OCI-LY1 (cell line): ENCODE results near the gene ZNF232.

Experiments
- H2AFZ ChIP-seq: fragments of 200-600 bp; sonication (generic), shearing (Covaris generic); 2 replicates; pipeline ENCODE4 v1.6.0; 2014; ENCODE audit warnings: antibody characterized with exemption, mild to moderate bottlenecking, low read length
- H3F3A ChIP-seq: fragments of 200-600 bp; sonication (generic), shearing (Covaris generic); 2 replicates; pipeline ENCODE4 v1.6.0; 2014; ENCODE audit warnings: mild to moderate bottlenecking, antibody characterized with exemption, low read length, moderate library complexity; ENCODE audit not compliant: insufficient read depth
- H3K27ac ChIP-seq: fragments of 200-600 bp; sonication (generic); 2 replicates; pipeline ENCODE4 v1.5.1; 2014; ENCODE audit warnings: low read length, mixed run types, mild to moderate bottlenecking, low read depth; ENCODE audit not compliant: poor library complexity, severe bottlenecking
- H3K27me3 ChIP-seq: fragments of 200-600 bp; sonication (generic); 2 replicates; pipeline ENCODE4 v1.6.0; 2014; ENCODE audit warnings: antibody characterized with exemption, mild to moderate bottlenecking, low read length, moderate library complexity; ENCODE audit not compliant: insufficient read depth
- H3K36me3 ChIP-seq: fragments of 200-600 bp; sonication (generic); 2 replicates; pipeline ENCODE4 v1.6.1; 2014; ENCODE audit warnings: mild to moderate bottlenecking, antibody characterized with exemption, low read length, moderate library complexity, mixed read lengths; ENCODE audit not compliant: insufficient read depth
- H3K4me1 ChIP-seq: fragments of 200-600 bp; sonication (generic); 2 replicates; pipeline ENCODE4 v1.5.1; 2014; ENCODE audit warnings: mild to moderate bottlenecking, low read length, moderate library complexity; ENCODE audit not compliant: insufficient read depth, severe bottlenecking
- H3K4me2 ChIP-seq: fragments of 200-600 bp; sonication (generic), shearing (Covaris generic); 2 replicates; pipeline ENCODE4 v1.6.1; 2014; ENCODE audit warnings: low read length
- H3K4me3 ChIP-seq: fragments of 200-600 bp; sonication (generic); 2 replicates; pipeline ENCODE4 v1.5.1; 2014; ENCODE audit warnings: low read length, low read depth, mild to moderate bottlenecking, mixed read lengths; ENCODE audit not compliant: poor library complexity, severe bottlenecking
- H3K79me2 ChIP-seq: fragments of 200-600 bp; shearing (Covaris generic); 2 replicates; pipeline ENCODE4 v1.6.1; 2016; ENCODE audit warnings: mixed run types, low read length, mixed read lengths; ENCODE audit not compliant: insufficient read depth
- H3K9ac ChIP-seq: fragments of 200-600 bp; sonication (generic), shearing (Covaris generic); 2 replicates; pipeline ENCODE4 v1.6.1; 2014; ENCODE audit warnings: mild to moderate bottlenecking, low read length, mixed read lengths
- H3K9me2 ChIP-seq: fragments of 200-600 bp; sonication (generic), shearing (Covaris generic); 2 replicates; pipeline ENCODE4 v1.6.1; 2014; ENCODE audit warnings: low read depth, mild to moderate bottlenecking, low read length, mixed read lengths
- H3K9me3 ChIP-seq: fragments of 200-600 bp; shearing (Covaris generic); 2 replicates; pipeline ENCODE4 v1.6.1; 2014; ENCODE audit warnings: low read length, mixed read lengths
- H4K20me1 ChIP-seq: fragments of 200-600 bp; sonication (generic), shearing (Covaris generic); 2 replicates; pipeline ENCODE4 v1.6.0; 2016; ENCODE audit warnings: mild to moderate bottlenecking, low read length; ENCODE audit not compliant: insufficient read depth
- EZH2 ChIP-seq: fragments of 200-600 bp; sonication (generic), shearing (Covaris generic); IDR thresholded peaks from 2 replicates; pipeline ENCODE4 v1.8.0; 2017; ENCODE audit warnings: borderline replicate concordance, mixed run types, mild to moderate bottlenecking, antibody characterized with exemption, low read length, moderate library complexity, mixed read lengths
- TF ChIP-seq, protein P1 (sequence below): fragments of 200-600 bp; sonication (generic), shearing (Covaris generic); IDR thresholded peaks from 2 replicates; pipeline ENCODE4 v1.5.1; 2017; ENCODE audit warnings: mild to moderate bottlenecking, antibody characterized with exemption, low read length, moderate library complexity, mixed read lengths

ZNF232 gene

DNA sequence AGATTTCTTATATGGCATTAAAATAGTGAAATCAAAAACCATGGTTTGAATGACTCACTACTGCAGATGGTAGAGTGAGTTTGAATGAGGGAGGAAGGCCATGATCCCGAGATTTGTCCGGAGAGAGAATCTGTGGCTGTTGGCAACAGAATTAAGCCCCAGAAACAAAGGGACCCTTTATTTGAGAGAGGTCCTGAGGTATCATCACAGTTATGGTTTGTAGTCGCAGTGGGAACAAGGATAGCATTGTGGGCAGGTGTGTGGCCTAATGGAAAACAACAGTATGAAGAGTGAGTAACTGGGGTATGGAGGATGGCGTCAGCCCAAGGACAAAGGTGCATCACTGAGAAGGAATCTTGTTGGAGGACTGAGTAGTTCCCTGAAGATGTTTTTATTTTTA lies 42.0 kb downstream of the ZNF232 start:
- H3K27me3 ChIP-seq, result no peaks in the 10 kb centered on the region; the same call in 1 of the 2 replicates
- no peak overlapping the region for H3K9ac ChIP-seq
- H3F3A ChIP-seq, result no peaks in the 10 kb centered on the region
- no peaks in the 10 kb centered on the region for H3K79me2 ChIP-seq
- TF ChIP-seq, protein P1, sequence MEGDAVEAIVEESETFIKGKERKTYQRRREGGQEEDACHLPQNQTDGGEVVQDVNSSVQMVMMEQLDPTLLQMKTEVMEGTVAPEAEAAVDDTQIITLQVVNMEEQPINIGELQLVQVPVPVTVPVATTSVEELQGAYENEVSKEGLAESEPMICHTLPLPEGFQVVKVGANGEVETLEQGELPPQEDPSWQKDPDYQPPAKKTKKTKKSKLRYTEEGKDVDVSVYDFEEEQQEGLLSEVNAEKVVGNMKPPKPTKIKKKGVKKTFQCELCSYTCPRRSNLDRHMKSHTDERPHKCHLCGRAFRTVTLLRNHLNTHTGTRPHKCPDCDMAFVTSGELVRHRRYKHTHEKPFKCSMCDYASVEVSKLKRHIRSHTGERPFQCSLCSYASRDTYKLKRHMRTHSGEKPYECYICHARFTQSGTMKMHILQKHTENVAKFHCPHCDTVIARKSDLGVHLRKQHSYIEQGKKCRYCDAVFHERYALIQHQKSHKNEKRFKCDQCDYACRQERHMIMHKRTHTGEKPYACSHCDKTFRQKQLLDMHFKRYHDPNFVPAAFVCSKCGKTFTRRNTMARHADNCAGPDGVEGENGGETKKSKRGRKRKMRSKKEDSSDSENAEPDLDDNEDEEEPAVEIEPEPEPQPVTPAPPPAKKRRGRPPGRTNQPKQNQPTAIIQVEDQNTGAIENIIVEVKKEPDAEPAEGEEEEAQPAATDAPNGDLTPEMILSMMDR, result no peak
- no peak for TF ChIP-seq EZH2
- H3K9me3 ChIP-seq, result no peaks in the 10 kb centered on the region
- H2AFZ ChIP-seq, result no peak overlapping the region
- H4K20me1 ChIP-seq, result no peaks in the 10 kb centered on the region
- no peaks in the 10 kb centered on the region for H3K9me2 ChIP-seq
- no peak overlapping the region for H3K27ac ChIP-seq
- no peaks in the 10 kb centered on the region for H3K36me3 ChIP-seq
- no peak overlapping the region for H3K4me2 ChIP-seq
- no peaks in the 10 kb centered on the region for H3K4me1 ChIP-seq
- no peak overlapping the region for H3K4me3 ChIP-seq

- Histone ChIP-seq H3K27ac (no peak overlapping the region), H3F3A (no peaks in the 10 kb centered on the region), H3K27me3 (no peaks in the 10 kb centered on the region; the same call in 1 of the 2 replicates), H3K9me3 (no peaks in the 10 kb centered on the region), H3K9ac (no peak overlapping the region), H3K4me2 (no peak overlapping the region), H3K9me2 (no peaks in the 10 kb centered on the region), H3K4me1 (no peaks in the 10 kb centered on the region), H4K20me1 (no peaks in the 10 kb centered on the region), H3K4me3 (no peak overlapping the region), H3K79me2 (no peaks in the 10 kb centered on the region), H3K36me3 (no peaks in the 10 kb centered on the region), H2AFZ (no peak overlapping the region)
- no peak for TF ChIP-seq EZH2
Measured at GRCh38 chr17:5068236-5068635, 43.4 kb downstream of the ZNF232 start.

DNA sequence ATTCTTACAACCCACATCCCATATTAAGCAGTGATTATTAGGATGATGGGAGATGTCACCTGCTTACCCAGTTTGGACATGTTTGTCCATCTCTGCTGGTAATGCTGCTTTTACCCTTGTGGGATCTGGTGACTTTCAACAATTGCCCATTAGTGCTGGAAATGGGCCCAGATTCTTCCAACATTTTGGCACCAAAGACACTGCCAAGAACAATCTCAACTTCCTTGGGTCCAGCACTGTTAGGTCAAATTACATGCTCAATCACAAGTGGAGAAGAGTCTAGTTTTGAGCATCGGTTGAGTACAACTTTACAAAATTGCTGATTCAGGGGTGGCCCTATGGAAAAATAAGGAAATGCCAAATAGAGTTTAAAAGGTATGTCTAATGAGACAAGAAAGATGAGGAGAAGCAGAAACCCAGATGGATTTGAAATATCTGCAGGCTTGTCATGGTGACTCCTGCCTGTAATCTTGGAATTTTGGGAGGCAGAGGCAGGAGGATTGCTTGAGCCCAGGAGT lies 46.4 kb downstream of the ZNF232 start:
- no peaks in the 10 kb centered on the region for H3K4me1 ChIP-seq
- H3K9ac ChIP-seq, result no peak overlapping the region
- no peaks in the 10 kb centered on the region; the same call in 1 of the 2 replicates for H3K27me3 ChIP-seq
- no peak for TF ChIP-seq EZH2
- TF ChIP-seq, protein P1, result no peak
- no peak overlapping the region for H3K27ac ChIP-seq
- no peaks in the 10 kb centered on the region for H3K9me2 ChIP-seq
- no peaks in the 10 kb centered on the region for H3K79me2 ChIP-seq
- H3F3A ChIP-seq, result no peaks in the 10 kb centered on the region
- no peak overlapping the region for H2AFZ ChIP-seq
- no peaks in the 10 kb centered on the region for H3K36me3 ChIP-seq
- no peak overlapping the region for H3K4me2 ChIP-seq
- no peaks in the 10 kb centered on the region for H3K9me3 ChIP-seq
- H4K20me1 ChIP-seq, result no peaks in the 10 kb centered on the region
- no peak overlapping the region for H3K4me3 ChIP-seq
